Ascending aorta (tissue), 2 donors: Measurements from ENCODE around the gene EPHA8. TPM values are rescaled to one million over a fixed set of nuclear protein-coding genes. Genes with fewer than 3 reads are reported as not detected.

ENCODE experiments used
- DNase-seq, 2 donors: peaks; one replicate each; pipeline ENCODE4 v3.0.0-alpha.2; 2019; ENCODE audit warnings: low spot score in 2 of 2
- H3K27ac ChIP-seq, 2 donors: fragments of 200-600 bp; sonication (generic); one replicate each; pipeline ENCODE4 v1.5.1; 2016 to 2017; ENCODE audit warnings: mild to moderate bottlenecking in 1 of 2
- H3K27me3 ChIP-seq: fragments of 200-600 bp; sonication (generic); one replicate; pipeline ENCODE4 v1.5.1; 2017
- H3K36me3 ChIP-seq, 2 donors: fragments of 200-600 bp; sonication (generic); one replicate each; pipeline ENCODE4 v1.5.1; 2016
- H3K4me1 ChIP-seq, 2 donors: fragments of 200-600 bp; sonication (generic); one replicate each; pipeline ENCODE4 v1.5.1; 2016 to 2017; ENCODE audit warnings: mild to moderate bottlenecking in 1 of 2
- H3K4me3 ChIP-seq, 2 donors: fragments of 200-600 bp; sonication (generic); one replicate each; pipeline ENCODE4 v1.5.1; 2016 to 2017; ENCODE audit warnings: mild to moderate bottlenecking in 1 of 2
- H3K9me3 ChIP-seq, 2 donors: fragments of 200-600 bp; sonication (generic); one replicate each; pipeline ENCODE4 v1.5.1; 2016
- CTCF ChIP-seq, 3 experiments: fragments of 200-600 bp in 2 of 3; fragments of 450-650 bp in 1 of 3; sonication (generic) in 2 of 3; IDR thresholded peaks; one replicate each; pipeline ENCODE4 v1.5.1; 2016 to 2019; ENCODE audit warnings: antibody characterized with exemption in 3 of 3, mild to moderate bottlenecking in 1 of 3, moderate library complexity in 1 of 3
- intact Hi-C: fragments of 100-400 bp; cut with DNase I; formaldehyde crosslinking; loops from one replicate; pipeline ENCODE4 v1.15.1; 2023
- total RNA-seq: library from RNA; depleted of rRNA; stranded (reverse); fragments of >200 nt; gene quantifications from one replicate; pipeline ENCODE4 v1.1.0, GENCODE V29; 2016

Gene EPHA8
- total RNA-seq, 1 donor from 2014 or later: not detected

GRCh38 chr1:22521692-22522091, 41.6 kb upstream of the EPHA8 start:
- intact Hi-C loops: no loop called here
- Histone ChIP-seq H3K4me1 (peaks cover 0 to 2% of the 10 kb centered on the region in 2 donors), H3K4me3 (no peak overlapping the region), H3K36me3 (peaks cover 89 to 97% of the 10 kb centered on the region in 2 donors), H3K9me3 (no peaks in the 10 kb centered on the region), H3K27me3 (no peaks in the 10 kb centered on the region), H3K27ac (no peak overlapping the region)
- DNase-seq: no peak
- TF ChIP-seq CTCF (IDR thresholded peaks at IDR 0.05): no peak

- H3K36me3 ChIP-seq: peaks cover 95 to 96% of the 10 kb centered on the region in 2 donors
- TF ChIP-seq CTCF (IDR thresholded peaks at IDR 0.05): no peak
- H3K27ac ChIP-seq: no peak overlapping the region
- no peak for DNase-seq
- no peaks in the 10 kb centered on the region for H3K27me3 ChIP-seq
- no peak overlapping the region for H3K4me3 ChIP-seq
- H3K9me3 ChIP-seq: no peaks in the 10 kb centered on the region
- H3K4me1 ChIP-seq: peaks cover 0 to 2% of the 10 kb centered on the region in 2 donors
- intact Hi-C loops: no loop called here
Measured at GRCh38 chr1:22522221-22522743, 41.0 kb upstream of the EPHA8 start.

DNA sequence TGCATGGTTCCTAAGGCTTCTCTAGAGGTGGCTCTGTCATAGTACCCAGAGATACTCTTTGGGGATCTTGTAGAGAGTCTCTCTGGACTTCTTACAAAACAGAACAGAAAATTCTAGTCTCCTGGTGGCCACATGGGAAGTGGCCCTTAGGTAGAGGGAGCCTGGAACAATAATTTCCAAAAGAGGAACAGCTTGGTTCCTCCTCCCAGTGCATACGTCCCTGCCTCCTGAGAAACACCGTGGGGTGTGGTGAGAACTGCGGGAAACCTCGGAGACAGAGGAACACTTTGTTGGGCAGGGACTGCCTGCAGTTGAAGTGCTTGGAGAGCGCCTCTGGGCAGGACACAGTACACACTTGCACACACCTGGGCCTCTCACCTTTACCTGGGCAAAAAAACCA, 38.8 kb upstream of the EPHA8 start:
- Histone ChIP-seq H3K4me3 (no peak overlapping the region), H3K4me1 (no peaks in the 10 kb centered on the region), H3K9me3 (no peaks in the 10 kb centered on the region), H3K27ac (no peak overlapping the region), H3K27me3 (no peaks in the 10 kb centered on the region), H3K36me3 (peaks cover 83 to 88% of the 10 kb centered on the region in 2 donors)
- intact Hi-C loops: no loop called here
- TF ChIP-seq CTCF (IDR thresholded peaks at IDR 0.05): no peak
- no peak for DNase-seq

GRCh38 chr1:22525211-22525610, 38.1 kb upstream of the EPHA8 start:
- H3K9me3 ChIP-seq: no peaks in the 10 kb centered on the region
- no peak overlapping the region for H3K27ac ChIP-seq
- H3K27me3 ChIP-seq: no peaks in the 10 kb centered on the region
- no peak for TF ChIP-seq CTCF (IDR thresholded peaks at IDR 0.05)
- intact Hi-C loops: no loop called here
- H3K4me3 ChIP-seq: no peak overlapping the region
- no peak for DNase-seq
- peaks cover 75 to 81% of the 10 kb centered on the region in 2 donors for H3K36me3 ChIP-seq
- H3K4me1 ChIP-seq: peaks cover 0 to 4% of the 10 kb centered on the region in 2 donors

DNA sequence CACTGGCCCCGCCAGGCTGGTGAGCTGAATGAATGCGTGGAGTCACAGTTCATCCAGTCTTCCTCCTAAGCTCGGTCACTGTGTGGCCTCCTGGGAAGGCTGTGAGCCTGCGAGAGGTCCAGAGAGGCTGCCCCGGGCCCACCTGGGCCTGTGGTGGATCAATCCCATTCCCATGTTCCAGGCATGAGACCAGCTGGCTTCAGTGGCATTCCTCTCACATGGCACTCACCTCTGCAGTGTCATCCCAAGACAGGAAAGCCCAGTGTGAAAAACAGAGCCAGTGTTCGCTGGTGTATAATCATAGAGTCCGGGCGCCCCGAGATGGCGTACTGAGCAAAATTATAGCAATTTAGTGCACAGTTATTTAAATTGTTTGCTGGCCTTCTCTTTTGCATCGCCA, 37.6 kb upstream of the EPHA8 start:
- Histone ChIP-seq H3K27me3 (no peaks in the 10 kb centered on the region), H3K9me3 (no peaks in the 10 kb centered on the region), H3K4me3 (no peak overlapping the region), H3K4me1 (peaks cover 0 to 7% of the 10 kb centered on the region in 2 donors), H3K27ac (no peak overlapping the region), H3K36me3 (peaks cover 71 to 77% of the 10 kb centered on the region in 2 donors)
- intact Hi-C loops: no loop called here
- TF ChIP-seq CTCF (IDR thresholded peaks at IDR 0.05): no peak
- no peak for DNase-seq

GRCh38 chr1:22526098-22526497, 37.2 kb upstream of the EPHA8 start:
- H3K36me3 ChIP-seq: peaks cover 67 to 72% of the 10 kb centered on the region in 2 donors
- no peaks in the 10 kb centered on the region for H3K9me3 ChIP-seq
- intact Hi-C loops: no loop called here
- no peaks in the 10 kb centered on the region for H3K27me3 ChIP-seq
- H3K4me1 ChIP-seq: peaks cover 0 to 11% of the 10 kb centered on the region in 2 donors
- no peak for TF ChIP-seq CTCF (IDR thresholded peaks at IDR 0.05)
- no peak overlapping the region for H3K4me3 ChIP-seq
- no peak for DNase-seq
- H3K27ac ChIP-seq: no peak overlapping the region
